Measurements from ENCODE around the gene RNFT2. TPM values are rescaled to one million over a fixed set of nuclear protein-coding genes. Genes with fewer than 3 reads are reported as not detected.

The RNFT2 gene
- total RNA-seq, 1 donor from 2014 or later, result 6.6 TPM

- intact Hi-C loops (cut with DNase I), result no loop called here
- no peak for DNase-seq (ENCODE audit: low spot score)
- ATAC-seq, result no peak
These were observed 117.8 kb downstream of the RNFT2 start for GRCh38 chr12:116855744-116856470.

- intact Hi-C loops (cut with DNase I), result no loop called here
- ATAC-seq, result no peak
- DNase-seq (ENCODE audit: low spot score), result no peak
These were observed 118.6 kb downstream of the RNFT2 start for GRCh38 chr12:116856729-116857128.

- no peak for DNase-seq (ENCODE audit: low spot score)
- intact Hi-C loops (cut with DNase I), result no loop called here
These were observed 121.0 kb downstream of the RNFT2 start for GRCh38 chr12:116859079-116859478.

GRCh38 chr12:116860263-116860662 lies 122.1 kb downstream of the RNFT2 start:
- intact Hi-C loops (cut with DNase I), result no loop called here
- ATAC-seq, result no peak

More at GRCh38 chr12:116859079-116859478, 121.0 kb downstream of the RNFT2 start:
- no peak for ATAC-seq

GRCh38 chr12:116861320-116861719 lies 123.2 kb downstream of the RNFT2 start:
- DNase-seq (ENCODE audit: low spot score) (peak; percentile 70), ATAC-seq (peak; percentile 77)
- intact Hi-C loops (cut with DNase I), result no loop called here

More at GRCh38 chr12:116860263-116860662, 122.1 kb downstream of the RNFT2 start:
- DNase-seq (ENCODE audit: low spot score), result no peak

GRCh38 chr12:116862167-116862566 lies 124.1 kb downstream of the RNFT2 start:
- DNase-seq (ENCODE audit: low spot score), result no peak
- no peak for ATAC-seq
- intact Hi-C loops (cut with DNase I), result no loop called here

- intact Hi-C loops (cut with DNase I), result no loop called here
- ATAC-seq (no peak), DNase-seq (ENCODE audit: low spot score) (no peak)
These were observed 125.2 kb downstream of the RNFT2 start for GRCh38 chr12:116863275-116863767.

GRCh38 chr12:116864371-116865160 lies 126.5 kb downstream of the RNFT2 start:
- intact Hi-C loops (cut with DNase I), result no loop called here
- no peak for DNase-seq (ENCODE audit: low spot score)
- ATAC-seq, result no peak

GRCh38 chr12:116867523-116867922 lies 129.4 kb downstream of the RNFT2 start:
- ATAC-seq, result no peak
- intact Hi-C loops (cut with DNase I), result no loop called here
- DNase-seq (ENCODE audit: low spot score), result no peak

- intact Hi-C loops (cut with DNase I), result no loop called here
- ATAC-seq (no peak), DNase-seq (ENCODE audit: low spot score) (no peak)
These were observed 132.2 kb downstream of the RNFT2 start for GRCh38 chr12:116870306-116870705.

- ATAC-seq, result no peak
- intact Hi-C loops (cut with DNase I), result no loop called here
- no peak for DNase-seq (ENCODE audit: low spot score)
These were observed 136.3 kb downstream of the RNFT2 start for GRCh38 chr12:116874324-116874995.

- intact Hi-C loops (cut with DNase I), result no loop called here
- peak; percentile 28 for ATAC-seq
- no peak for DNase-seq (ENCODE audit: low spot score)
These were observed 138.2 kb downstream of the RNFT2 start for GRCh38 chr12:116876151-116876869.

GRCh38 chr12:116878567-116879508 lies 140.7 kb downstream of the RNFT2 start:
- DNase-seq (ENCODE audit: low spot score), result no peak
- ATAC-seq, result no peak
- intact Hi-C loops (cut with DNase I), result no loop called here

- ATAC-seq, result no peak
- intact Hi-C loops (cut with DNase I), result no loop called here
- no peak for DNase-seq (ENCODE audit: low spot score)
These were observed 141.5 kb downstream of the RNFT2 start for GRCh38 chr12:116879509-116880212.

GRCh38 chr12:116880213-116880816 lies 142.2 kb downstream of the RNFT2 start:
- intact Hi-C loops (cut with DNase I), result no loop called here
- DNase-seq (ENCODE audit: low spot score) (no peak), ATAC-seq (no peak)

- DNase-seq (ENCODE audit: low spot score) (no peak), ATAC-seq (no peak)
- intact Hi-C loops (cut with DNase I), result no loop called here
These were observed 142.8 kb downstream of the RNFT2 start for GRCh38 chr12:116880817-116881324.

Measured in sciatic nerve (tissue), 2 donors.